ENCODE measurements around the gene KIAA1328.
A peak's percentile ranks its signal among the peaks of the same experiment; 100 is the strongest.

KIAA1328 gene

DNA sequence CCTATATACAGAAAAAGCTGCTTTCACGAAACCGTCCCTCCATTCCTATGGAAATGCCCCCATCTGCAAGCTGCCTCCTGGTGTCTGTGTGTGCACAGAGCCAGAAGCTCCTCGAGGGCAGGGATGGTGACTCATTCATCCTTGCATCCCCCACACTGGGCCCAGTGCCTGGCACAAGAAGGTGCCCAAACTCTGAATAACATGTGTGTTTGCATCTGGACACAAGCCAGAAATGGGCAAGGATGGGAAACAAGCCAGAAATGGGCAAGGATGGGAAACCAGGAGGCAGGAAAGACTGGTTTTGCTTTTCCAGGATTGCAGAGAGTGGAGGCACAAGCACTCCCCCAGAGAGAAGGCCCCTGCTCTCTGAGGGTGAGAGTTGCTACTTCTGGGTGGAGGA lies 422.8 kb downstream of the KIAA1328 start:
- Histone ChIP-seq H3K4me2 (no peak overlapping the region), H4K20me1 (no peaks in the 10 kb centered on the region), H3K9ac (no peak overlapping the region), H3K27ac (no peak overlapping the region), H3K9me3 (no peaks in the 10 kb centered on the region), H3K4me3 (no peak overlapping the region), H3K4me1 (peaks cover 5% of the 10 kb centered on the region; the same call in 1 of the 2 replicates), H3K27me3 (peaks cover 10% of the 10 kb centered on the region; the same call in 1 of the 2 replicates), H3K36me3 (no peaks in the 10 kb centered on the region)
- no peak for TF ChIP-seq Cebpa-rat (IDR thresholded peaks at IDR 0.05)

GRCh38 chr18:37252342-37252741 lies 423.4 kb downstream of the KIAA1328 start:
- H3K36me3 ChIP-seq = no peaks in the 10 kb centered on the region
- H4K20me1 ChIP-seq = no peaks in the 10 kb centered on the region
- no peak for TF ChIP-seq Cebpa-rat (IDR thresholded peaks at IDR 0.05)
- no peak overlapping the region for H3K9ac ChIP-seq
- H3K4me3 ChIP-seq = no peak overlapping the region
- H3K27ac ChIP-seq = no peak overlapping the region
- H3K4me1 ChIP-seq = peaks cover 5% of the 10 kb centered on the region; the same call in 1 of the 2 replicates
- H3K27me3 ChIP-seq = peaks cover 10% of the 10 kb centered on the region; the same call in 1 of the 2 replicates
- H3K9me3 ChIP-seq = no peaks in the 10 kb centered on the region
- H3K4me2 ChIP-seq = no peak overlapping the region

DNA sequence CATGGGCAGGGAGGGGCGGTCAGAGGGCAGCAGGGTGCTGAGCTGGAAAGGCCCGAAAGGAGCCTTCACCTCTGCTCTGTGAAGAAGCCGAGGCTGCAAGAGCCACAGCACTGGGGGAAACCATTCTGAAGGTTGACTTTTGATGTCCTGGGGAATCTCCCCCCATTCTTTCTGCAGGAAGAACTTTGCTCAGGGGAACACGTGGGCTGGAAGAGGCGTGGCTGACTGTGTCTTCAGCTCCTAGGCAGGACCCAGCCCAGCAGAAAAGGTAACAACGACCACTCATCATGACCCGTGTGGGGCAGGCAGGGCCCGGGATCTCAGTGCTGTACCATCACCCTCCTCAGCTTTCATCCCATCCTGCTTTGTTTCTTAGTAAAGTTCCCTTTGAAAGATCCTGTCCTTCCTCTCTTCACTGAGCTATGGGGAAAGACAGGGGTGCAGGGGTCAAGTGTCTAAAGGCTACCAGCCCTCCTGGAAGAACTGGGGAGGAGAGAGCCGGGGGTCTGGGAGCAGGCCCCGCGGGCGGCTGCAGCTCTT lies 424.0 kb downstream of the KIAA1328 start:
- Histone ChIP-seq H4K20me1 (no peaks in the 10 kb centered on the region), H3K9ac (no peak overlapping the region), H3K4me3 (no peak overlapping the region), H3K9me3 (no peaks in the 10 kb centered on the region), H3K27ac (no peak overlapping the region), H3K27me3 (peaks cover 10% of the 10 kb centered on the region; the same call in 1 of the 2 replicates), H3K4me2 (peak overlapping the region; percentile 5; the same call in 1 of the 2 replicates), H3K4me1 (peaks cover 5% of the 10 kb centered on the region; the same call in 1 of the 2 replicates), H3K36me3 (no peaks in the 10 kb centered on the region)
- no peak for TF ChIP-seq Cebpa-rat (IDR thresholded peaks at IDR 0.05)

DNA sequence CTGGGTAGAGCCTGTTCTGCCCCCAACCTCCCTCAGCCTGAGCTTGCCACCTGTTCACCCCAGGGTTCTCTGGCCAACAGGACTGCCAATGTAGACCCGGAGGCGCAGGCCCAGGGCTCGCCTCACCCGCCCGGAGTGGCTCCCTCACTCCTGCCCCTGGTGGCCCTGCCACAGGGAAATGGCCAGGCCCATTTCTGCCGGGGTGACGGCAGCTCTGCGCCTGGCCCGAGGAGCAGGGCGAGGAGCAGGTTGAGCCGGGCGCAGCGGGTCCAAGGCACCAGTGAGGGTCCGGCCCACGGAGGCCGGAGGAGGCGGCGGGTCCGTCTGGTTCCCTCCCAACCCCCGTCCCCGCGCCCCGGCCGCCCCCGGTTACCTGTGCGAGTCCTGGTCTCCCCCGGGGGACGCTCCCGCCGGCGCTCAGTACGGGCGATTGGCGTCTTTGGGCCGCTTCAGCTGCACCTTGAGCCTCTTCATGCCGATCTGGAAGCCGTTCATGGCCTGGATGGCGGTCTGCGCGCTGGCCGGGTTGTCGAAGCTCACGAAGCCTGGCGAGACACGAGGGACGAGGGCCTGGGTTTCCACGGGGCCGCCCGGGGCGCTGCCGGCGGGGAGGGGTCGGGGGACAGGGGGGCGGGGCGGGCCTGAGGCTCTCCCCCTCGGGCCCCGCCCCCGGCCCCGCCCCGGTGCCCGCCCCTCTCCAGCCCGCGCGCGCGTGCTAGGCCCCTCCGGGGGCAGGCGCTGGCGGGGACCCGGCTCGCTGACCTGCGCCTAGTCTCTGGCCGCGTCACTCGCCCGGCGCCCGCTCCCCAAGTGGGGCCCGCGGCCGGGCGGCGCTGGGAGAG lies 424.7 kb downstream of the KIAA1328 start:
- Histone ChIP-seq H3K4me1 (peaks cover 5% of the 10 kb centered on the region; the same call in 1 of the 2 replicates), H3K4me2 (peak overlapping the region; percentile 36; the same call in 1 of the 2 replicates), H3K9ac (no peak overlapping the region), H3K9me3 (no peaks in the 10 kb centered on the region), H4K20me1 (no peaks in the 10 kb centered on the region), H3K4me3 (0 out of 2 replicates have a peak overlapping the region, but pooled peaks have one; percentile 18), H3K27me3 (peaks cover 10% of the 10 kb centered on the region; the same call in 1 of the 2 replicates), H3K36me3 (no peaks in the 10 kb centered on the region), H3K27ac (no peak overlapping the region)
- TF ChIP-seq Cebpa-rat (IDR thresholded peaks at IDR 0.05) = no peak

DNA sequence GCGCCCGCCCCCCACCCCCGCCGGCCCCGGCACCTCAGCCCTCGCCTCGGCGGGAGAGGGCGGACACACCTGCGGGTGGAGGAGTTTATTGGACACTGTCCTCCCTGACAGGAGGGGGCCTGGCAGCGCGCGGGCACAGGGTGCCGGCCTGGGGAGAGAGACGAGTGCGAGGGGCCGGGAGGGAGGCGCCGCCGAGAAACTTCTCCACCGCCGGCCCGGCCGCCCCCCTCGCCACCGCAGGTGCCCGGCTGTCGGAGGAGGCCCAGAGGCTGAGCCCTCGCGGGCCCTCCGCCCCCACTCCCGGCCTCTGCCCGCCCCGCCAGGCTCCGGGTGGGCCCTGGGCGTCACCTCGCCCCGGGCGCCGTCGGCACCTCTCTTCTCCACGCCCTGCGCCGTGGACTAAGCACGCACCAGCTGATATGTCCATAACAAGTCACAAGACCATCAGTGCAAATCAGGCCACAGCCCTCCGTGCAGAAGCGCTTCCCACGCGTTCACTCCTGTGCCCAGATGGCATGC lies 425.4 kb downstream of the KIAA1328 start:
- Histone ChIP-seq H3K9me3 (no peaks in the 10 kb centered on the region), H3K4me2 (peak overlapping the region; percentile 68), H3K27ac (no peak overlapping the region), H3K27me3 (peaks cover 10% of the 10 kb centered on the region; the same call in 1 of the 2 replicates), H3K36me3 (no peaks in the 10 kb centered on the region), H3K4me1 (peaks cover 5% of the 10 kb centered on the region; the same call in 1 of the 2 replicates), H4K20me1 (no peaks in the 10 kb centered on the region), H3K9ac (no peak overlapping the region), H3K4me3 (peak overlapping the region; percentile 54)
- TF ChIP-seq Cebpa-rat (IDR thresholded peaks at IDR 0.05) = no peak

DNA sequence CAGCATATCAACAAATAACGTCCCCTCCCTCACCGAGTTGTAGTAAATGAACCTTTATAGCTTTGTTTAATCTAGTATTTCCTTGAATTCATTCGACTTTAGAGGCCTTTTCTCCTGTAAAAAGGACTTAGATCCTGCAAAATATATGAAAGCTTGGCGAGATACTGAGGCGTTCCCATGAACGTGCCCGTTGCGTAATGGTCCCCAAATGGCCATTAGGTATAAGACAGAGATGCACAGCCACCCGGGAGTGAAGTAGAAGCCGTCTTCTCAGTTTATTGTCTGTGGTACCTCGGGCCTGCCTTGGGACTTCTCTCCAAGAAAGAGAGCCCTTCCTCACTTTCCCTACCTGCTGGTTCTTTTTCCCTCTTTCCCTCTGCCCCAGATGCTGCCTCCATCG lies 426.0 kb downstream of the KIAA1328 start:
- Histone ChIP-seq H3K9ac (no peak overlapping the region), H3K27ac (no peak overlapping the region), H3K36me3 (no peaks in the 10 kb centered on the region), H4K20me1 (no peaks in the 10 kb centered on the region), H3K4me1 (peaks cover 4% of the 10 kb centered on the region; the same call in 1 of the 2 replicates), H3K27me3 (peaks cover 10% of the 10 kb centered on the region; the same call in 1 of the 2 replicates), H3K4me3 (no peak overlapping the region), H3K4me2 (no peak overlapping the region), H3K9me3 (no peaks in the 10 kb centered on the region)
- no peak for TF ChIP-seq Cebpa-rat (IDR thresholded peaks at IDR 0.05)

- no peak overlapping the region for H3K9ac ChIP-seq
- TF ChIP-seq Cebpa-rat (IDR thresholded peaks at IDR 0.05) = no peak
- H3K4me2 ChIP-seq = no peak overlapping the region
- H4K20me1 ChIP-seq = no peaks in the 10 kb centered on the region
- H3K4me3 ChIP-seq = no peak overlapping the region
- no peaks in the 10 kb centered on the region for H3K9me3 ChIP-seq
- no peaks in the 10 kb centered on the region for H3K4me1 ChIP-seq
- peaks cover 10% of the 10 kb centered on the region; the same call in 1 of the 2 replicates for H3K27me3 ChIP-seq
- H3K36me3 ChIP-seq = no peaks in the 10 kb centered on the region
- H3K27ac ChIP-seq = no peak overlapping the region
These were observed 429.2 kb downstream of the KIAA1328 start for GRCh38 chr18:37258131-37258530.

- H3K27me3 ChIP-seq = peaks cover 10% of the 10 kb centered on the region; the same call in 1 of the 2 replicates
- H3K9me3 ChIP-seq = no peaks in the 10 kb centered on the region
These were observed 429.9 kb downstream of the KIAA1328 start for GRCh38 chr18:37258819-37259218.

GRCh38 chr18:37259711-37260110 lies 430.8 kb downstream of the KIAA1328 start:
- Histone ChIP-seq H3K9me3 (no peaks in the 10 kb centered on the region), H4K20me1 (no peaks in the 10 kb centered on the region; the same call in 1 of the 2 replicates), H3K36me3 (no peaks in the 10 kb centered on the region), H3K4me2 (no peak overlapping the region), H3K9ac (no peak overlapping the region), H3K4me3 (no peak overlapping the region), H3K27me3 (peaks cover 5% of the 10 kb centered on the region; the same call in 1 of the 2 replicates), H3K27ac (no peak overlapping the region), H3K4me1 (no peaks in the 10 kb centered on the region)
- no peak for TF ChIP-seq Cebpa-rat (IDR thresholded peaks at IDR 0.05)

More at GRCh38 chr18:37258819-37259218, 429.9 kb downstream of the KIAA1328 start:
- no peaks in the 10 kb centered on the region for H3K36me3 ChIP-seq
- H4K20me1 ChIP-seq = no peaks in the 10 kb centered on the region; the same call in 1 of the 2 replicates
- TF ChIP-seq Cebpa-rat (IDR thresholded peaks at IDR 0.05) = no peak
- no peak overlapping the region for H3K4me2 ChIP-seq
- H3K4me3 ChIP-seq = no peak overlapping the region
- no peaks in the 10 kb centered on the region for H3K4me1 ChIP-seq
- H3K27ac ChIP-seq = no peak overlapping the region
- H3K9ac ChIP-seq = no peak overlapping the region
